AG04450 (cell line): Measurements from ENCODE around the gene TPP1. TPM values are rescaled to one million over a fixed set of nuclear protein-coding genes. Genes with fewer than 3 reads are reported as not detected.

Source experiments
- CTCF ChIA-PET: fragments of 300-600, 350-600 bp; formaldehyde crosslinking; extraction: SDS; loops from one replicate; lab custom pipeline; 2022; ENCODE audit warnings: antibody characterized with exemption, inconsistent platforms; lab: Charles Lee
- POLR2A ChIA-PET: fragments of 350-600 bp; formaldehyde crosslinking; extraction: SDS; loops from one replicate; lab custom pipeline; 2021; ENCODE audit warnings: antibody characterized with exemption, inconsistent platforms; lab: Yijun Ruan, JAX
- DNase-seq: peaks from one replicate; pipeline ENCODE4 v3.0.0-alpha.2; 2011; ENCODE audit warnings: low read depth, low spot score
- H3K27ac ChIP-seq: one replicate; pipeline ENCODE4 v1.5.1; 2012; ENCODE audit warnings: low read depth, low read length, control low read depth
- H3K27me3 ChIP-seq: one replicate; pipeline ENCODE4 v1.6.0; 2012; ENCODE audit warnings: low read length; ENCODE audit not compliant: control insufficient read depth, insufficient read depth
- H3K4me3 ChIP-seq: 2 replicates; pipeline ENCODE4 v1.5.1; 2011; ENCODE audit warnings: mild to moderate bottlenecking, low read depth, low read length, control low read depth
- H3K9me3 ChIP-seq: 2 replicates; pipeline ENCODE4 v1.5.1; 2012; ENCODE audit warnings: low read length; ENCODE audit not compliant: control insufficient read depth, insufficient read depth
- CTCF ChIP-seq: IDR thresholded peaks from 2 replicates; pipeline ENCODE4 v1.5.1; 2011; ENCODE audit warnings: low read depth, low read length, control low read depth, inconsistent platforms
- polyA plus RNA-seq: library from polyadenylated mRNA; depleted of rRNA; stranded (reverse); fragments of >200 nt; gene quantifications from 2 replicates; pipeline ENCODE4 v1.2.3, GENCODE V29; 2011

Gene TPP1
- polyA plus RNA-seq, 1 experiment = 152 TPM

GRCh38 chr11:6584528-6584927 is 34.7 kb downstream of the TPP1 start:
- H3K27ac ChIP-seq = no peak overlapping the region
- no peak for DNase-seq
- ChIA-PET POLR2A (no interaction called here), CTCF (no interaction called here)
- no peaks in the 10 kb centered on the region for H3K27me3 ChIP-seq
- peaks cover 3% of the 10 kb centered on the region; the same call in 1 of the 2 replicates for H3K9me3 ChIP-seq
- no peak overlapping the region for H3K4me3 ChIP-seq
- TF ChIP-seq CTCF = no peak

- H3K27ac ChIP-seq = no peak overlapping the region
- CTCF ChIA-PET = interaction anchor here (0.5 kb wide), 1 partner anchor 167 kb away, joined by 4 read pairs; no protein-coding TSS in a partner anchor
- DNase-seq = no peak
- no peak overlapping the region for H3K4me3 ChIP-seq
- POLR2A ChIA-PET = no interaction called here
- no peak for TF ChIP-seq CTCF
- no peaks in the 10 kb centered on the region for H3K27me3 ChIP-seq
- peaks cover 3% of the 10 kb centered on the region; the same call in 1 of the 2 replicates for H3K9me3 ChIP-seq
Measured at GRCh38 chr11:6583584-6583983, 35.6 kb downstream of the TPP1 start.

- ChIA-PET POLR2A (no interaction called here), CTCF (no interaction called here)
- no peaks in the 10 kb centered on the region for H3K27me3 ChIP-seq
- no peak overlapping the region for H3K27ac ChIP-seq
- no peak for TF ChIP-seq CTCF
- no peak overlapping the region for H3K4me3 ChIP-seq
- no peak for DNase-seq
- no peaks in the 10 kb centered on the region for H3K9me3 ChIP-seq
Measured at GRCh38 chr11:6579681-6580080, 39.5 kb downstream of the TPP1 start.

- DNase-seq = no peak
- H3K4me3 ChIP-seq = no peak overlapping the region
- POLR2A ChIA-PET = no interaction called here
- no peak overlapping the region for H3K27ac ChIP-seq
- no peaks in the 10 kb centered on the region for H3K27me3 ChIP-seq
- CTCF ChIA-PET = no interaction called here
- TF ChIP-seq CTCF = no peak
- no peaks in the 10 kb centered on the region for H3K9me3 ChIP-seq
Measured at GRCh38 chr11:6578134-6578533, 41.1 kb downstream of the TPP1 start.

- CTCF ChIA-PET = interaction anchor here (1.1 kb wide), 1 partner anchor 46 kb away, joined by 4 read pairs; no protein-coding TSS in a partner anchor
- POLR2A ChIA-PET = no interaction called here
- DNase-seq = no peak
- H3K27me3 ChIP-seq = no peaks in the 10 kb centered on the region
- TF ChIP-seq CTCF = no peak
- H3K9me3 ChIP-seq = no peaks in the 10 kb centered on the region
- no peak overlapping the region for H3K4me3 ChIP-seq
- no peak overlapping the region for H3K27ac ChIP-seq
Measured at GRCh38 chr11:6576471-6577373, 42.5 kb downstream of the TPP1 start.
